Calu3 (cell line): ENCODE measurements around the gene DBX1. TPM values are rescaled to one million over a fixed set of nuclear protein-coding genes. Genes with fewer than 3 reads are reported as not detected.

Experiments used
- BruUV-seq: library from RNA; stranded (reverse); fragments of 400-500 nt; replicated peaks from 2 replicates; lab custom pipeline; 2021; lab: Mats Ljungman, UMichigan
- CTCF ChIA-PET: fragments of 300-600 bp; sonication (Branson Sonifier 250); formaldehyde crosslinking; loops from one replicate; lab custom pipeline; 2022; ENCODE audit warnings: antibody characterized with exemption; lab: Charles Lee
- DNase-seq: peaks from one replicate; pipeline ENCODE4 v3.0.0; 2022
- H3K27ac Mint-ChIP-seq: one replicate; pipeline ENCODE4 v1.8.0; 2022; ENCODE audit warnings: mixed read lengths; ENCODE audit not compliant: unreplicated experiment
- H3K27me3 Mint-ChIP-seq: one replicate; pipeline ENCODE4 v1.8.0; 2022; ENCODE audit warnings: mixed read lengths; ENCODE audit not compliant: unreplicated experiment
- H3K36me3 Mint-ChIP-seq: one replicate; pipeline ENCODE4 v1.8.0; 2022; ENCODE audit warnings: mild to moderate bottlenecking, moderate library complexity, mixed read lengths; ENCODE audit not compliant: insufficient read depth, unreplicated experiment
- H3K4me1 Mint-ChIP-seq: one replicate; pipeline ENCODE4 v1.8.0; 2022; ENCODE audit warnings: mild to moderate bottlenecking, low read depth, mixed read lengths; ENCODE audit not compliant: unreplicated experiment
- H3K4me3 Mint-ChIP-seq: one replicate; pipeline ENCODE4 v1.8.0; 2022; ENCODE audit warnings: mild to moderate bottlenecking, low read depth, moderate library complexity, mixed read lengths; ENCODE audit not compliant: unreplicated experiment
- H3K9me3 Mint-ChIP-seq: one replicate; pipeline ENCODE4 v1.8.0; 2022; ENCODE audit warnings: low read depth, mixed read lengths; ENCODE audit not compliant: unreplicated experiment
- CTCF ChIP-seq: fragments of 200-600 bp; IDR thresholded peaks from one replicate; pipeline ENCODE4 v1.8.0; 2022; ENCODE audit warnings: antibody characterized with exemption; ENCODE audit not compliant: unreplicated experiment
- intact Hi-C: fragments of 100-400 bp; cut with micrococcal nuclease; formaldehyde crosslinking; loops from one replicate; pipeline ENCODE4 v1.10.0; 2022; ENCODE audit not compliant: unreplicated experiment
- total RNA-seq: library from RNA; stranded (reverse); gene quantifications from 2 replicates; pipeline ENCODE4 v1.2.3, GENCODE V29; 2022

The DBX1 gene
- total RNA-seq, 1 experiment from 2014 or later = not detected

GRCh38 chr11:20197881-20198280 is 37.6 kb upstream of the DBX1 start:
- H3K4me3 Mint-ChIP-seq = no peak overlapping the region
- TF ChIP-seq CTCF = no peak
- no peak overlapping the region for H3K27ac Mint-ChIP-seq
- CTCF ChIA-PET = no interaction called here
- intact Hi-C loops = no loop called here
- H3K27me3 Mint-ChIP-seq = peaks cover 22% of the 10 kb centered on the region
- no TSS peak for BruUV-seq
- no peaks in the 10 kb centered on the region for H3K36me3 Mint-ChIP-seq
- no peaks in the 10 kb centered on the region for H3K9me3 Mint-ChIP-seq
- H3K4me1 Mint-ChIP-seq = no peaks in the 10 kb centered on the region
- no peak for DNase-seq

GRCh38 chr11:20194470-20194869 is 34.2 kb upstream of the DBX1 start:
- Mint-ChIP-seq H3K36me3 (no peaks in the 10 kb centered on the region), H3K4me1 (no peaks in the 10 kb centered on the region), H3K4me3 (no peak overlapping the region), H3K27ac (no peak overlapping the region), H3K27me3 (peaks cover 48% of the 10 kb centered on the region), H3K9me3 (no peaks in the 10 kb centered on the region)
- BruUV-seq = no TSS peak
- CTCF ChIA-PET = interaction anchor here (1.6 kb wide), 1 partner anchor 8 kb away, joined by 3 read pairs; no protein-coding TSS in a partner anchor
- no peak for DNase-seq
- intact Hi-C loops = no loop called here
- TF ChIP-seq CTCF = no peak

GRCh38 chr11:20193307-20193706 is 33.0 kb upstream of the DBX1 start:
- TF ChIP-seq CTCF = no peak
- H3K9me3 Mint-ChIP-seq = no peaks in the 10 kb centered on the region
- CTCF ChIA-PET = interaction anchor here (1.6 kb wide), 1 partner anchor 10 kb away, joined by 3 read pairs; no protein-coding TSS in a partner anchor
- H3K4me3 Mint-ChIP-seq = no peak overlapping the region
- no peak overlapping the region for H3K27ac Mint-ChIP-seq
- BruUV-seq = no TSS peak
- DNase-seq = no peak
- H3K36me3 Mint-ChIP-seq = no peaks in the 10 kb centered on the region
- H3K27me3 Mint-ChIP-seq = peaks cover 50% of the 10 kb centered on the region
- H3K4me1 Mint-ChIP-seq = no peaks in the 10 kb centered on the region
- intact Hi-C loops = no loop called here

DNA sequence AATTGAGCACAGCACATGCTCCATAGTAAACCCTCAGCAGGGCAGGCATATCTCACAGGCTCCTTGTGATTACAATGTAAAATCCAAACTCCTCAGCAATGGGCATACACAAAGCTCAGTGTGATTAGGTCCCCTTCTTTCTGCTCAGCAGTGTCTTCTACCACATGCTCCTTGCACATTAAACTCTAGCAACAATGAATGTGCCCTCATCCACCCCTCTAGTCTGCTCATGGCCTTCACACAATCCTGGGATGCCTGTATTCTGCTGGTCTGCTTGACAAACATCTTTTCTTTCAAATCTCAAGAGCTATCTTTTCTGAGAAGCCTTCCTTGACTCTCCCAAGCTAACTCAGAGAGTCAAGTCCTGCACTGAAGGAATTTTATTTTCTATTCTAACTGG is 32.4 kb upstream of the DBX1 start:
- BruUV-seq = no TSS peak
- Mint-ChIP-seq H3K9me3 (no peaks in the 10 kb centered on the region), H3K36me3 (no peaks in the 10 kb centered on the region), H3K27ac (no peak overlapping the region), H3K4me1 (no peaks in the 10 kb centered on the region), H3K27me3 (peaks cover 56% of the 10 kb centered on the region), H3K4me3 (no peak overlapping the region)
- DNase-seq = no peak
- CTCF ChIA-PET = interaction anchor here (1.6 kb wide), 1 partner anchor 10 kb away, joined by 3 read pairs; no protein-coding TSS in a partner anchor
- no peak for TF ChIP-seq CTCF
- intact Hi-C loops = no loop called here
